HCT116 (cell line): ENCODE data around the gene C11orf58. TPM values are rescaled to one million over a fixed set of nuclear protein-coding genes. Genes with fewer than 3 reads are reported as not detected.

Source experiments
- ATAC-seq: fragments of 200-7000 bp; cut with Tn5 transposase; 2 replicates; pipeline ENCODE4 v1.9.1; 2020; ENCODE audit warnings: mild to moderate bottlenecking, moderate library complexity
- BruUV-seq: library from RNA; stranded (reverse); fragments of 400-500 nt; replicated peaks from 2 replicates; lab custom pipeline; 2021; lab: Mats Ljungman, UMichigan
- CTCF ChIA-PET: fragments of 300-600 bp; sonication (Branson Sonifier 250); formaldehyde crosslinking; loops from one replicate; lab custom pipeline; 2021; ENCODE audit warnings: antibody characterized with exemption; lab: Charles Lee
- POLR2A ChIA-PET: fragments of 300-600, 350-600 bp; sonication (Branson Sonifier 250); formaldehyde crosslinking; loops from one replicate; lab custom pipeline; 2021; ENCODE audit warnings: antibody characterized with exemption; lab: Charles Lee
- RAD21 ChIA-PET, 2 experiments: fragments of 300-600 bp; sonication (Branson Sonifier 250); formaldehyde crosslinking; loops; one replicate each; lab custom pipeline; 2023; ENCODE audit warnings: low total read pairs in 2 of 2; ENCODE audit not compliant: uncharacterized antibody in 2 of 2, unreplicated experiment in 2 of 2, low non-redundant PET in 1 of 2; lab: Charles Lee
- DNase-seq: peaks from one replicate; pipeline ENCODE4 v3.0.0-alpha.2; 2010; ENCODE audit warnings: low read depth, low spot score
- H2AFZ ChIP-seq: fragments of 200-600 bp; shearing (Covaris generic), sonication (generic); 2 replicates; pipeline ENCODE4 v1.6.1; 2017; ENCODE audit warnings: low read depth, mixed run types, mixed read lengths, antibody characterized with exemption, low read length; ENCODE audit not compliant: poor library complexity, severe bottlenecking
- H3K27ac ChIP-seq: 2 replicates; pipeline ENCODE4 v1.5.1; 2012; ENCODE audit warnings: low read depth, low read length
- H3K27me3 ChIP-seq: fragments of 200-600 bp; sonication (generic); 2 replicates; pipeline ENCODE4 v1.6.1; 2016; ENCODE audit warnings: mixed run types, low read length, mixed read lengths; ENCODE audit not compliant: insufficient read depth
- H3K36me3 ChIP-seq, 2 experiments: fragments of 200-500 bp in 1 of 2; fragments of 200-600 bp in 1 of 2; sonication (Bioruptor generic) in 1 of 2; sonication (generic) in 1 of 2; 2 replicates each; pipeline versions ENCODE4 v1.5.1 to v1.6.1; 2014 to 2016; ENCODE audit warnings: low read length in 2 of 2, inconsistent platforms in 1 of 2, mixed read lengths in 1 of 2, mixed run types in 1 of 2; ENCODE audit not compliant: insufficient read depth in 2 of 2, control insufficient read depth in 1 of 2
- H3K4me1 ChIP-seq, 2 experiments: fragments of 200-600 bp in 1 of 2; sonication (generic) in 1 of 2; 2 replicates each; pipeline versions ENCODE4 v1.5.1 to v1.6.1; 2012 to 2017; ENCODE audit warnings: low read length in 2 of 2, inconsistent platforms in 1 of 2, mild to moderate bottlenecking in 1 of 2, mixed read lengths in 1 of 2, mixed run types in 1 of 2, moderate library complexity in 1 of 2; ENCODE audit not compliant: insufficient read depth in 2 of 2, control insufficient read depth in 1 of 2
- H3K4me2 ChIP-seq: fragments of 200-600 bp; sonication (generic); 2 replicates; pipeline ENCODE4 v1.6.1; 2017; ENCODE audit warnings: mixed run types, low read length, mixed read lengths
- H3K4me3 ChIP-seq, 2 experiments: fragments of 200-600 bp in 1 of 2; sonication (generic) in 1 of 2; replicated peaks in 1 of 2; 2 replicates each; pipeline ENCODE4 v1.5.1; 2011 to 2016; ENCODE audit warnings: low read length in 2 of 2, control low read depth in 1 of 2, low read depth in 1 of 2, mild to moderate bottlenecking in 1 of 2, mixed read lengths in 1 of 2, mixed run types in 1 of 2
- H3K79me2 ChIP-seq: fragments of 200-600 bp; sonication (generic); 2 replicates; pipeline ENCODE4 v1.6.1; 2017; ENCODE audit warnings: mild to moderate bottlenecking, mixed run types, low read length, moderate library complexity, mixed read lengths; ENCODE audit not compliant: insufficient read depth
- H3K9ac ChIP-seq: fragments of 200-600 bp; sonication (generic); 2 replicates; pipeline ENCODE4 v1.6.1; 2016; ENCODE audit warnings: low read length, mixed read lengths
- H3K9me2 ChIP-seq: fragments of 200-600 bp; sonication (generic), shearing (Covaris generic); 2 replicates; pipeline ENCODE4 v1.6.1; 2017; ENCODE audit warnings: mixed run types, mild to moderate bottlenecking, moderate library complexity; ENCODE audit not compliant: insufficient read depth
- H3K9me3 ChIP-seq, 2 experiments: fragments of 200-500 bp in 1 of 2; fragments of 200-600 bp in 1 of 2; sonication (Bioruptor generic) in 1 of 2; sonication (generic) in 1 of 2; 2 replicates each; pipeline ENCODE4 v1.6.1; 2014 to 2017; ENCODE audit warnings: low read length in 2 of 2, mixed read lengths in 2 of 2, inconsistent platforms in 1 of 2, low read depth in 1 of 2, mild to moderate bottlenecking in 1 of 2, mixed run types in 1 of 2, moderate library complexity in 1 of 2; ENCODE audit not compliant: control insufficient read depth in 1 of 2, insufficient read depth in 1 of 2
- H4K20me1 ChIP-seq: fragments of 200-600 bp; sonication (generic), shearing (Covaris generic); 2 replicates; pipeline ENCODE4 v1.6.1; 2017; ENCODE audit warnings: mixed run types, mild to moderate bottlenecking, moderate library complexity; ENCODE audit not compliant: insufficient read depth
- ELF1 ChIP-seq: IDR thresholded peaks from 2 replicates; pipeline ENCODE4 v1.6.1; 2012; ENCODE audit warnings: low read depth, borderline replicate concordance
- EZH2 ChIP-seq: fragments of 200-600 bp; sonication (generic); IDR thresholded peaks from 2 replicates; pipeline ENCODE4 v1.6.1; 2017; ENCODE audit warnings: antibody characterized with exemption, mixed run types
- EZH2phosphoT487 ChIP-seq: fragments of 200-600 bp; IDR thresholded peaks from 2 replicates; pipeline ENCODE4 v1.6.1; 2018; ENCODE audit warnings: antibody characterized with exemption, borderline replicate concordance
- JUND ChIP-seq: IDR thresholded peaks from 2 replicates; pipeline ENCODE4 v1.6.1; 2012
- POLR2A ChIP-seq: IDR thresholded peaks from 2 replicates; pipeline ENCODE4 v1.7.0; 2011; ENCODE audit warnings: borderline replicate concordance; ENCODE audit not compliant: insufficient read depth, insufficient read length; ENCODE audit errors: extremely low read depth
- POLR2AphosphoS5 ChIP-seq: IDR thresholded peaks from 2 replicates; pipeline ENCODE4 v1.6.1; 2011; ENCODE audit warnings: mild to moderate bottlenecking, low read depth, low read length, moderate library complexity
- RAD21 ChIP-seq: IDR thresholded peaks from 2 replicates; pipeline ENCODE4 v1.6.1; 2012; ENCODE audit warnings: low read depth, mild to moderate bottlenecking
- SIN3A ChIP-seq: IDR thresholded peaks from 2 replicates; pipeline ENCODE4 v1.6.1; 2012; ENCODE audit warnings: low read depth
- SRF ChIP-seq: IDR thresholded peaks from 2 replicates; pipeline ENCODE4 v1.6.1; 2012; ENCODE audit warnings: low read depth
- YY1 ChIP-seq: IDR thresholded peaks from 2 replicates; pipeline ENCODE4 v1.6.1; 2011; ENCODE audit warnings: low read length, low read depth, moderate library complexity, mild to moderate bottlenecking; ENCODE audit not compliant: insufficient replicate concordance; ENCODE audit errors: extremely low read depth
- ZBTB33 ChIP-seq: IDR thresholded peaks from 2 replicates; pipeline ENCODE4 v1.6.1; 2011; ENCODE audit warnings: mild to moderate bottlenecking, low read length, moderate library complexity; ENCODE audit not compliant: insufficient replicate concordance; ENCODE audit errors: extremely low read depth
- intact Hi-C: fragments of 100-400 bp; cut with micrococcal nuclease; formaldehyde crosslinking; loops from 2 replicates; pipeline ENCODE4 v1.10.0; 2022
- total RNA-seq: library from RNA; stranded (reverse); gene quantifications from one replicate; pipeline ENCODE4 v1.2.1, GENCODE V29; 2021; ENCODE audit not compliant: unreplicated experiment
- TF ChIP-seq, protein P1 (sequence below), 3 experiments: fragments of 200-600 bp in 1 of 3; sonication (generic) in 1 of 3; IDR thresholded peaks in 2 of 3; conservative IDR thresholded peaks in 1 of 3; 2 replicates each; pipeline ENCODE4 v1.5.1; 2012 to 2017; ENCODE audit warnings: low read depth in 2 of 3, low read length in 2 of 3, antibody characterized with exemption in 1 of 3, borderline replicate concordance in 1 of 3, control low read depth in 1 of 3, mild to moderate bottlenecking in 1 of 3, mixed read lengths in 1 of 3, mixed run types in 1 of 3, moderate library complexity in 1 of 3; ENCODE audit not compliant: insufficient read depth in 1 of 3
- TF ChIP-seq, protein P2 (sequence below): IDR thresholded peaks from 2 replicates; pipeline ENCODE4 v1.6.1; 2012
- TF ChIP-seq, protein P3 (sequence below): IDR thresholded peaks from 2 replicates; pipeline ENCODE4 v1.6.1; 2012; ENCODE audit warnings: low read depth

C11orf58 gene
- total RNA-seq, 1 experiment from 2014 or later = 108 TPM

DNA sequence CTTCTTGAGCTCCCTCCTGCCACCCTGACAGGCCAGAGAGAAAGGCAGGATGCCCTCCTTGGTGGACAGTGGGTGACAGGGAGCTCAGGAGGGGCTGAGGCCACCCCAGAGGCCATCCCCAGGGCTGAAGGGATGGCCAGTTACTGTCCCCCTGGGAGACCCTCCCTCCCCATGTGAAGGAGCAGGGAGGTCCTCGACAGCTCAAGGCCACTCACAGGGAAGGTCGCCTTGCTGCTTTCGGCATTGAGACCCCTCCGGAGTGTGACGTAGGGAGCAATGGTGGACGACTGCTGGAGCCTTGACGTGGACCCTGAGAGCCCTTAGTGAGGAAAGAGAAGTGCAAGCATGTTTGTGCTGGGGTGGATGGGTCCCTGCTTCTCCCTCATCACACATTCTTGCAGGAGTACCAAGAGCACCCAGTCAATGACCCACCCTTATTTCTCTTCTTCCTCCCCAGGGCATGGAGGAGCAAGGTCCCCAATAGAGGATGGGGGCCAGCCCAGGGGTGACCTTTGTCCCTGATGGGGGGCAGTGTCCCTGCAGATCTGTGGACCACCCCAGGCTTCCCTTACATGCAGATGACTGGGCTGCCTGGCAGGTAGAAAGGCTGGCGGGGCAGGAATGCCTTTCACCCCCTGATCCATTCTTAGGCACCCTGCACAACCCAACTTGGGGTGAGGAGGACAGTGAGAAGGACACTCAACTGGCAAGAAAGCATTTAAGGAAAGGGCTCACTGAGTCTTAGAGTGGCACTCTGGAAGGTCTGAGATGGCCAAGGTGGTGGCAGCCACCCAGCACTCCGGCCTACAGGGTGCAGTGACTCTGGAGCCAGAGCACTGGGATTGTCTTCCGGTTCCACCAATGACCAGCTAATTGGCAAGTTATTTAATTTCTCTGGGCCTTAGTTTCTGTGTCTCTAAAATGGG is 51.4 kb downstream of the C11orf58 start:
- intact Hi-C loops = loop anchor here (5.0 kb wide), 1 partner anchor 147 kb away; no protein-coding TSS in a partner anchor
- no TSS peak for BruUV-seq
- ChIA-PET POLR2A (no interaction called here), RAD21 (no interaction called here), CTCF (interaction anchor here (1.8 kb wide), 1 partner anchor 273 kb away, joined by 4 read pairs; no protein-coding TSS in a partner anchor)
- ATAC-seq (no peak), DNase-seq (no peak)
- Histone ChIP-seq H2AFZ (no peak overlapping the region), H3K36me3 (no peaks in the 10 kb centered on the region), H3K27me3 (no peaks in the 10 kb centered on the region), H3K4me3 (no peak overlapping the region), H3K79me2 (no peaks in the 10 kb centered on the region), H3K4me1 (peaks cover 28 to 53% of the 10 kb centered on the region in 2 experiments), H3K9me3 (no peaks in the 10 kb centered on the region), H3K9me2 (no peaks in the 10 kb centered on the region), H4K20me1 (no peaks in the 10 kb centered on the region)
- TF ChIP-seq, protein P1, sequence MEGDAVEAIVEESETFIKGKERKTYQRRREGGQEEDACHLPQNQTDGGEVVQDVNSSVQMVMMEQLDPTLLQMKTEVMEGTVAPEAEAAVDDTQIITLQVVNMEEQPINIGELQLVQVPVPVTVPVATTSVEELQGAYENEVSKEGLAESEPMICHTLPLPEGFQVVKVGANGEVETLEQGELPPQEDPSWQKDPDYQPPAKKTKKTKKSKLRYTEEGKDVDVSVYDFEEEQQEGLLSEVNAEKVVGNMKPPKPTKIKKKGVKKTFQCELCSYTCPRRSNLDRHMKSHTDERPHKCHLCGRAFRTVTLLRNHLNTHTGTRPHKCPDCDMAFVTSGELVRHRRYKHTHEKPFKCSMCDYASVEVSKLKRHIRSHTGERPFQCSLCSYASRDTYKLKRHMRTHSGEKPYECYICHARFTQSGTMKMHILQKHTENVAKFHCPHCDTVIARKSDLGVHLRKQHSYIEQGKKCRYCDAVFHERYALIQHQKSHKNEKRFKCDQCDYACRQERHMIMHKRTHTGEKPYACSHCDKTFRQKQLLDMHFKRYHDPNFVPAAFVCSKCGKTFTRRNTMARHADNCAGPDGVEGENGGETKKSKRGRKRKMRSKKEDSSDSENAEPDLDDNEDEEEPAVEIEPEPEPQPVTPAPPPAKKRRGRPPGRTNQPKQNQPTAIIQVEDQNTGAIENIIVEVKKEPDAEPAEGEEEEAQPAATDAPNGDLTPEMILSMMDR (IDR thresholded peaks at IDR 0.05 in 2 of 3, conservative IDR thresholded peaks at IDR 0.05 in 1 of 3; ENCODE audit: borderline replicate concordance in 1 of 3, insufficient read depth in 1 of 3, low read depth in 2 of 3, low read length in 2 of 3) = no peak
- TF ChIP-seq EZH2phosphoT487 = no peak
- TF ChIP-seq, protein P2, sequence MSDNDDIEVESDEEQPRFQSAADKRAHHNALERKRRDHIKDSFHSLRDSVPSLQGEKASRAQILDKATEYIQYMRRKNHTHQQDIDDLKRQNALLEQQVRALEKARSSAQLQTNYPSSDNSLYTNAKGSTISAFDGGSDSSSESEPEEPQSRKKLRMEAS = no peak
- no peak for TF ChIP-seq EZH2
- no peak for TF ChIP-seq POLR2A
- no peak for TF ChIP-seq SRF
- no peak for TF ChIP-seq POLR2AphosphoS5
- no peak for TF ChIP-seq JUND
- no peak for TF ChIP-seq ZBTB33
- no peak for TF ChIP-seq ELF1
- TF ChIP-seq RAD21 = no peak
- no peak for TF ChIP-seq YY1
- TF ChIP-seq, protein P3, sequence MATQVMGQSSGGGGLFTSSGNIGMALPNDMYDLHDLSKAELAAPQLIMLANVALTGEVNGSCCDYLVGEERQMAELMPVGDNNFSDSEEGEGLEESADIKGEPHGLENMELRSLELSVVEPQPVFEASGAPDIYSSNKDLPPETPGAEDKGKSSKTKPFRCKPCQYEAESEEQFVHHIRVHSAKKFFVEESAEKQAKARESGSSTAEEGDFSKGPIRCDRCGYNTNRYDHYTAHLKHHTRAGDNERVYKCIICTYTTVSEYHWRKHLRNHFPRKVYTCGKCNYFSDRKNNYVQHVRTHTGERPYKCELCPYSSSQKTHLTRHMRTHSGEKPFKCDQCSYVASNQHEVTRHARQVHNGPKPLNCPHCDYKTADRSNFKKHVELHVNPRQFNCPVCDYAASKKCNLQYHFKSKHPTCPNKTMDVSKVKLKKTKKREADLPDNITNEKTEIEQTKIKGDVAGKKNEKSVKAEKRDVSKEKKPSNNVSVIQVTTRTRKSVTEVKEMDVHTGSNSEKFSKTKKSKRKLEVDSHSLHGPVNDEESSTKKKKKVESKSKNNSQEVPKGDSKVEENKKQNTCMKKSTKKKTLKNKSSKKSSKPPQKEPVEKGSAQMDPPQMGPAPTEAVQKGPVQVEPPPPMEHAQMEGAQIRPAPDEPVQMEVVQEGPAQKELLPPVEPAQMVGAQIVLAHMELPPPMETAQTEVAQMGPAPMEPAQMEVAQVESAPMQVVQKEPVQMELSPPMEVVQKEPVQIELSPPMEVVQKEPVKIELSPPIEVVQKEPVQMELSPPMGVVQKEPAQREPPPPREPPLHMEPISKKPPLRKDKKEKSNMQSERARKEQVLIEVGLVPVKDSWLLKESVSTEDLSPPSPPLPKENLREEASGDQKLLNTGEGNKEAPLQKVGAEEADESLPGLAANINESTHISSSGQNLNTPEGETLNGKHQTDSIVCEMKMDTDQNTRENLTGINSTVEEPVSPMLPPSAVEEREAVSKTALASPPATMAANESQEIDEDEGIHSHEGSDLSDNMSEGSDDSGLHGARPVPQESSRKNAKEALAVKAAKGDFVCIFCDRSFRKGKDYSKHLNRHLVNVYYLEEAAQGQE = no peak
- TF ChIP-seq SIN3A = no peak
- TF ChIP-seq, all 23 proteins: peak for 0
- Histone ChIP-seq H3K4me2 (no peak overlapping the region), H3K27ac (no peak overlapping the region), H3K9ac (no peak overlapping the region)
